Left ventricle myocardium inferior (tissue), 1 donor: Measurements from ENCODE around the gene TUBA4A. TPM values are rescaled to one million over a fixed set of nuclear protein-coding genes. Genes with fewer than 3 reads are reported as not detected.
"Not testable (repeated sequence)": the region's sequence is repeated elsewhere in the genome, so short reads cannot be mapped to it uniquely, and the experiment has no call there.

Source experiments
- DNase-seq: peaks from one replicate; pipeline ENCODE4 v3.0.0-alpha.2; 2020
- H3K27ac ChIP-seq: fragments of 200-600 bp; replicated peaks from 2 replicates; pipeline ENCODE4 v1.8.0; 2021
- H3K27me3 ChIP-seq: fragments of 200-600 bp; 2 replicates; pipeline ENCODE4 v1.8.0; 2021; ENCODE audit warnings: low read depth
- H3K36me3 ChIP-seq: fragments of 200-600 bp; 2 replicates; pipeline ENCODE4 v1.8.0; 2021
- H3K4me1 ChIP-seq: fragments of 200-600 bp; 2 replicates; pipeline ENCODE4 v1.8.0; 2021
- H3K4me3 ChIP-seq: fragments of 200-600 bp; 2 replicates; pipeline ENCODE4 v1.8.0; 2021; ENCODE audit warnings: mild to moderate bottlenecking, moderate library complexity
- H3K9me3 ChIP-seq: fragments of 200-600 bp; replicated peaks from 2 replicates; pipeline ENCODE4 v1.8.0; 2021
- intact Hi-C: fragments of 100-400 bp; cut with micrococcal nuclease; formaldehyde crosslinking; loops from one replicate; pipeline ENCODE4 v1.11.0; 2022
- total RNA-seq: library from RNA; stranded (reverse); fragmentation: NEBNext Ultra II Directional; extraction: Animal tissue kit (Norgen Biotek cat#: 25700); gene quantifications from one replicate; pipeline ENCODE4 v1.2.1, GENCODE V29; 2021
- TF ChIP-seq, protein P1 (sequence below): fragments of 200-600 bp; IDR thresholded peaks from 2 replicates; pipeline ENCODE4 v1.8.0; 2021; ENCODE audit warnings: antibody characterized with exemption, mild to moderate bottlenecking, borderline replicate concordance
- donor health status: DM: no; HTN: yes; CAD: no; lungs with severe emphysema.

TUBA4A gene
- total RNA-seq, 1 donor from 2014 or later, result 130 TPM

DNA sequence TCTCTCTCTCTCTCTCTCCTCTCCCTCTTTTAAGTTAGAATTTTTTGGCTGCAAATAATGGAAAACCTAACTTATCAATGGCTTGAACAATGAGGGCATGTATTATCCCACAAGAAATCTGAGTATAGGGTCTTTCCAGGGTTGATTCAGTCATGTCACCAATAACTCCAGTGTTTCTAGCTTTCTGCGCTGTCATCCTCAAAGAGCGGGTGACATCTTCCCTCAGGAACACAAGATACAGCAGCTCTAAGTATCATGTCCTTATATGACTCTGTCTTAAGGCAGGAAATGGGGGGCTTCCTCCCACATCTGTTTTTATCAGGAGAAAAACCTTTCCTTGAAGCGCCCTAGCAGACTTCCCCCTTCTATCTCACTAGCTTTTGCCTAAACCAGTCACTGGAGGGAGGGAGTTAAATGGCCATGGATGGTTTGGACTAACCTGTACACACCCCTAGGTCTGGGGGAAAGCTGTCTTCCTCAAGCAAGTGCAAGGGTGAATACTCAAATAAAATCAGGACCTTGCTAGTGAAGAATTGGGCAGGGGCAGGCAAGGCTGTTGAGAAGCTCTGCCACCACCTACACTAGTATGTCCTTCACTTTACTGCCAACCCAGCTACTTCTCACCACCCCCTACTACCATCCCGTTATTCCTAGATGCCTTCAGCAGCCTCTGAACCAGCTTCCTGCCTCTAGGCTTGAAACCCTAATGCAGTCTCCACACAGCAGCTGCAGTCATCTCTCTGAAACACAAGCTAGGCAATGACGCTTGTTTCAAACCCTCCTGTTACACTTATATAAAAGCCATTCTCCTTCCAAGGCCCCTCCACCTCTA, 7.5 kb upstream of the TUBA4A start:
- Histone ChIP-seq H3K27ac (no peak overlapping the region), H3K9me3 (no peaks in the 10 kb centered on the region), H3K4me1 (no peaks in the 10 kb centered on the region), H3K27me3 (peaks cover 58% of the 10 kb centered on the region), H3K4me3 (no peak overlapping the region), H3K36me3 (no peaks in the 10 kb centered on the region)
- DNase-seq, result no peak
- TF ChIP-seq, protein P1, sequence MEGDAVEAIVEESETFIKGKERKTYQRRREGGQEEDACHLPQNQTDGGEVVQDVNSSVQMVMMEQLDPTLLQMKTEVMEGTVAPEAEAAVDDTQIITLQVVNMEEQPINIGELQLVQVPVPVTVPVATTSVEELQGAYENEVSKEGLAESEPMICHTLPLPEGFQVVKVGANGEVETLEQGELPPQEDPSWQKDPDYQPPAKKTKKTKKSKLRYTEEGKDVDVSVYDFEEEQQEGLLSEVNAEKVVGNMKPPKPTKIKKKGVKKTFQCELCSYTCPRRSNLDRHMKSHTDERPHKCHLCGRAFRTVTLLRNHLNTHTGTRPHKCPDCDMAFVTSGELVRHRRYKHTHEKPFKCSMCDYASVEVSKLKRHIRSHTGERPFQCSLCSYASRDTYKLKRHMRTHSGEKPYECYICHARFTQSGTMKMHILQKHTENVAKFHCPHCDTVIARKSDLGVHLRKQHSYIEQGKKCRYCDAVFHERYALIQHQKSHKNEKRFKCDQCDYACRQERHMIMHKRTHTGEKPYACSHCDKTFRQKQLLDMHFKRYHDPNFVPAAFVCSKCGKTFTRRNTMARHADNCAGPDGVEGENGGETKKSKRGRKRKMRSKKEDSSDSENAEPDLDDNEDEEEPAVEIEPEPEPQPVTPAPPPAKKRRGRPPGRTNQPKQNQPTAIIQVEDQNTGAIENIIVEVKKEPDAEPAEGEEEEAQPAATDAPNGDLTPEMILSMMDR, result no peak
- intact Hi-C loops, result no loop called here

DNA sequence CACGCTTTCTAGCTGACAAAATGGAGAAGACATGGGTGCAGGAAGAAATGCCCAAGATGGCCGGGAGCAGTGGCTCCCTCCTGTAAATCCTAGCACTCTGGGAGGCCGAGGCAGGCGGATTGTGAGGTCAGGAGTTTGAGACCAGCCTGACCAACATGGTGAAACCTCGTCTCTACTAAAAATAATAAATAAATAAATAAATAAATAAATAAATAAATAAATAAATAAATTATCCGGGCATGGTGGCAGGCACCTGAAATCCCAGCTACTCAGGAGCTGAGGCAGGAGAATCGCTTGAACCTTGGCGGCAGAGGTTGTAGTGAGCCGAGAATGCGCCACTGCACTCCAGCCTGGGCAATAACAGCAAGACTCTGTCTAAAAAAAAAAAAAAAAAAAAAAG, 5.2 kb upstream of the TUBA4A start:
- H3K4me1 ChIP-seq, result peaks cover 12% of the 10 kb centered on the region
- H3K9me3 ChIP-seq, intact Hi-C loops, H3K27ac ChIP-seq, H3K36me3 ChIP-seq, H3K4me3 ChIP-seq, DNase-seq: not testable (repeated sequence)
- peaks cover 64% of the 10 kb centered on the region for H3K27me3 ChIP-seq

DNA sequence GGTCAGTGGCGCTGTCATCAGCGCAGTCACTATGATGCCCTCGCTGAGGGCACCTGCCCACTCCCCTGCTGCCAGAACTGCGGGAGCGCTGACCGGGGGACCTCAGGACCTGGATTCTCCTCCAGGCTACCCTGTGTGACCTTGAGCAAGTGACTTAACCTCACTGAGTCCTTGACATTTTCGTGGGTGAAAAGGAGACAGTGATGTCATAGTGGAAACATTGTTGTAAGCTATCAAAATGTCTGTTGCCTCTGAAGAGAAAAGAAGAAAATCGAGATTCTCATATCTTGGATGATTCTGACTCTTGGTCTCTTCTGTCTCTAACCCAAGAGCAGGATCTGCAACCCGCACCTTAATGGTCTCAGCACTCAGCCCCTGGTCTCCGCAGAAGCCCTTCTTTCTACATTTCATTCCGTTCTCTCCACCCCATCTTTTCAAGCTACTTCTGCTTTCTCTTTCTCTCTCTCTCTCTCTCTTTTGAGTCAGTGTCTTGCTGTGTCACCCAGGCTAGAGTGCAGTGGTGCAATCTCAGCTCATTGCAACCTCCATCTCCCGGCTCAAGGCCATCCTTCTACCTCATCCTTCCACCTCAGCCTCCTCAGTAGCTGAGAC, 978 bp upstream of the TUBA4A start:
- peaks cover 19% of the 10 kb centered on the region for H3K36me3 ChIP-seq
- intact Hi-C loops, result no loop called here
- DNase-seq, result no peak
- peaks cover 51% of the 10 kb centered on the region for H3K4me1 ChIP-seq
- H3K27me3 ChIP-seq, result peaks cover 35% of the 10 kb centered on the region
- TF ChIP-seq, protein P1, result no peak
- peak overlapping the region; percentile 85 for H3K4me3 ChIP-seq
- peak overlapping the region; percentile 87 for H3K27ac ChIP-seq
- H3K9me3 ChIP-seq, result no peaks in the 10 kb centered on the region

DNA sequence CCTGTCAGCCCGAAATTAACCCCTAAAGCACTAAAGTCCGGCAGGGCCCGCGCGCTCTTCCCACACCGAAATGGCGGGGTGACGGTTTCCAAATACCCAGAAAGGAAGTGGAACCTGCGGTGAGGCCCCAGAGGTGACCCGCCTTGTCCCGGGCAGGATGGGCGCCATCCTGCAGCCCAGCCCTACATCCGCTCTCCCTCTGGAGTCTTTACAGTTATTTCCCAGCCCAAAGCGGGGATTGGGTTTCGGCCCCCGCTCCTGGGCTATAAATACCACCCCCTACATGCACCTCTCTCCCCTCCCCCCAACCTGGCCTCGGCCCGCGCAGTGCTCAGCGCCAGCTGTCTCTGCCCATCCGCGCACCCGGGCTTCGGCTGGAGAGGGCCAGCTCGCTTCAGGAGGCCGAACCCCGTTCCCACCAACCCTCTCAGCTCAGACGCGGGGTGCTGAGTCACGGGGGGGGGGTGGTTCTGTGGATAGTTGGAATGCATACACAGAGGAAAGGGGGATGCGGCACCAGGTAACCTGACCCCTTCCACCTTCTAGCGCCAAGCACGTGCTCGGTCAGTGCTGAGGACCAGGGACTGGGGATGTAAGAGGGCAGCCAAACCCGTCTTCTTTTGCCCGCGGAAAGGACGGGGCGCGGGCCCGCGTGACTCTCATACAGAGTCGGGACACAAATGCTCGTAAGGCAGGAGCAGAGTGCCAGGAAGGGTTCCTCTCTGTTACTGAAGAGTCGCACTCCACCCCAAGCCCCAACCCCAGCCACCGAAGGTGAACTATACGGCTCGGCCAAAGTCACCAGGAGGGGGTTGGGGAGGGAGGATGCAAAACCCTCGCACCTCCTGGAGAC, 592 bp downstream of the TUBA4A start, which contains the start of gene TUBA4B:
TUBA4B (plus strand) TSS at position 344 of the 853 bp plus-strand sequence; CDS start at position 509, 165 bp downstream.
- intact Hi-C loops, result no loop called here

DNA sequence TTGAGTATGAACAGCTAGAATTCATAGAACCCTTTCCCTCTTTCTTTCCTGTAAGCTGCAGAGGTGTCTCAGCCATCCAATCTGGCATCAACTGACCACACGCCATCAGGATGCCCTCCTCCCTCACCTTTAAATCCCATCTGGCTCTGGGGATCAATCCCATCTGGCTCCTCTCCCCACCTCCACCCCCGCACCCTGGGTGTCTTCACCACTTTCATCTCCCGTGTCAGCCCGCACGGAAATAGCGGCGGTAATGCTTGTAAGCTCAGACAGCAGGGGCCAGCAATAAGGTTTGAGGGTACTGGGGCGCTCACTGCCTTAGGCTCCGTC, 1.2 kb downstream of the TUBA4A start:
- intact Hi-C loops, result no loop called here
- Histone ChIP-seq H3K27ac (peak overlapping the region; percentile 87), H3K4me3 (peak overlapping the region; percentile 85), H3K9me3 (no peaks in the 10 kb centered on the region), H3K4me1 (peaks cover 70% of the 10 kb centered on the region), H3K27me3 (peaks cover 19% of the 10 kb centered on the region), H3K36me3 (peaks cover 28% of the 10 kb centered on the region)
- TF ChIP-seq, protein P1, result no peak
- DNase-seq, result no peak

More for the DNA sequence above, 592 bp downstream of the TUBA4A start, which contains the start of gene TUBA4B:
- Histone ChIP-seq H3K27me3 (peaks cover 24% of the 10 kb centered on the region), H3K27ac (peak within 1 kb of the TSS; percentile 87), H3K4me3 (peak within 1 kb of the TSS; percentile 85), H3K36me3 (peaks cover 22% of the 10 kb centered on the region), H3K9me3 (no peaks in the 10 kb centered on the region), H3K4me1 (peaks cover 67% of the 10 kb centered on the region)
- DNase-seq, result no peak
- TF ChIP-seq, protein P1, result no peak
